Stimulated activated memory B cell treated with anti-CD40 and anti-IgM and Interleukin-4, amounts not matched to agents 10 μg/mL and 1 μg/mL and 100 μg/mL, for 72 hours (primary cell): ENCODE measurements around the gene SPPL2A.

Source experiments
- ATAC-seq: fragments of 150-1000 bp; cut with Tn5 transposase; 2 replicates; pipeline ENCODE4 v1.10.0; 2021
- H3K27ac Mint-ChIP-seq: one replicate; pipeline ENCODE4 v1.8.0; 2022; ENCODE audit warnings: mild to moderate bottlenecking, mixed read lengths
- H3K27me3 Mint-ChIP-seq: one replicate; pipeline ENCODE4 v1.8.0; 2022; ENCODE audit warnings: mixed read lengths
- H3K36me3 Mint-ChIP-seq: one replicate; pipeline ENCODE4 v1.8.0; 2022; ENCODE audit warnings: mixed read lengths
- H3K4me1 Mint-ChIP-seq: one replicate; pipeline ENCODE4 v1.8.0; 2022; ENCODE audit warnings: mixed read lengths
- H3K4me3 Mint-ChIP-seq: one replicate; pipeline ENCODE4 v1.8.0; 2022; ENCODE audit warnings: mild to moderate bottlenecking, moderate library complexity, mixed read lengths
- H3K9me3 Mint-ChIP-seq: one replicate; pipeline ENCODE4 v1.8.0; 2022; ENCODE audit warnings: mixed read lengths

Gene SPPL2A

DNA sequence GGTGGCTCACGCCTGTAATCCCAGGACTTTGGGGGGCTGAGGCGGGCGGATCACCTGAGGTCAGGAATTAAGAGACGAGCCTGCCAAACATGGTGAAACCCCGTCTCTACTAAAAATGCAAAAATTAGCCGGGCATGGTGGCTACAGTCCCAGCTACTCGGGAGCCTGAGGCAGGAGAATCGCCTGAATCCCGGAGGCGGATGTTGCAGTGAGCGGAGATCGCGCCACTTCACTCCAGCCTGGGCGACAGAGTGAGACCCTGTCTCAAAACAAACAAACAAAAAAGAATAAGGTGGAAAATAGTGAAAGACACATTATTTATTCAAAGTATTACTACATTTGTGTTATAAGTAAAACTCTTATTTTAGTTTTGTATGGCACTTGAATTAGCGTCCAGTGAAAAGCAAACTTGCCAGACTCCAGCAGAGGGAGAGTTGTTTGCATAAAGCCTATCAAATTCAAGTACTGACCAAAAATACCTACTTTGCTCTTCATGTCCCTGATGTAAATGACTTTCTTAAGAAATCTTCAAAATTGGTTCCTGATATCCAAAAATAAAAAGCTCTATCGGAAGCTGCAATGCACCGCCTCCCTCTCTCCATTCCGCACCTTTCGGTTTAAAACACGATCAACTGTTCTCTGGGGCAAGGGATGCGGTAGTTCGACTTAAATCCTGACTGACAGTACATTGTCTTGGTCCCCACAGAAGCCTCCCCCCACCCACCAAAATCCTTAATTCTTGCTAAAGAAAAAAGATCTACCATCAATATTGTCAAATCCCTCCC is 80.1 kb downstream of the SPPL2A start:
- no peak for ATAC-seq
- Mint-ChIP-seq H3K9me3 (no peaks in the 10 kb centered on the region), H3K36me3 (peaks cover 33% of the 10 kb centered on the region), H3K27ac (peak overlapping the region; percentile 99), H3K4me3 (peak overlapping the region; percentile 99), H3K27me3 (no peaks in the 10 kb centered on the region), H3K4me1 (peaks cover 60% of the 10 kb centered on the region)

DNA sequence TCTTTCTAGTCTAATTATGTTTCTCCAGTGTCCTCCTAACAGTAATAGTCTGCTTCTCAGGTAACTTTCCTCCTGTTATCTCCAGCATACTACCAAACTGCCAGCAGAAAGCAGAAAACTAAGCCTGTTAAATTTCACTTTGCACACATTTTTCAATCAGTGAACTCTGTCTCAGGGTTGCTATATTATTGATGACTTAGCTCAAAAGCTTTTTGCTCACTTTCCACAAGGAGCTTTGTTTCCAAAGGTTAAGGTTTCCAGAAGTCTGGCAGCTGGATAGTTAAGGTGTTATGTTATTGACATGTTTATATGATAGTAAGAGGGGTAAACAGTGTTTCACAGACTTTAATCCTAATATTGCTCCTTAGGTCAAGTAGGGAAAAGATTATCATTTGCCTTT is 84.0 kb downstream of the SPPL2A start:
- no peak for ATAC-seq
- Mint-ChIP-seq H3K27me3 (no peaks in the 10 kb centered on the region), H3K4me3 (no peak overlapping the region), H3K36me3 (peaks cover 39% of the 10 kb centered on the region), H3K4me1 (peaks cover 56% of the 10 kb centered on the region), H3K9me3 (no peaks in the 10 kb centered on the region), H3K27ac (peak overlapping the region; percentile 59)

- no peaks in the 10 kb centered on the region for H3K27me3 Mint-ChIP-seq
- H3K9me3 Mint-ChIP-seq, result no peaks in the 10 kb centered on the region
- H3K4me1 Mint-ChIP-seq, result peaks cover 32% of the 10 kb centered on the region
- no peak overlapping the region for H3K27ac Mint-ChIP-seq
- H3K4me3 Mint-ChIP-seq, result no peak overlapping the region
- peaks cover 22% of the 10 kb centered on the region for H3K36me3 Mint-ChIP-seq
- ATAC-seq, result no peak
Measured at GRCh38 chr15:50676799-50677483, 88.6 kb downstream of the SPPL2A start.

DNA sequence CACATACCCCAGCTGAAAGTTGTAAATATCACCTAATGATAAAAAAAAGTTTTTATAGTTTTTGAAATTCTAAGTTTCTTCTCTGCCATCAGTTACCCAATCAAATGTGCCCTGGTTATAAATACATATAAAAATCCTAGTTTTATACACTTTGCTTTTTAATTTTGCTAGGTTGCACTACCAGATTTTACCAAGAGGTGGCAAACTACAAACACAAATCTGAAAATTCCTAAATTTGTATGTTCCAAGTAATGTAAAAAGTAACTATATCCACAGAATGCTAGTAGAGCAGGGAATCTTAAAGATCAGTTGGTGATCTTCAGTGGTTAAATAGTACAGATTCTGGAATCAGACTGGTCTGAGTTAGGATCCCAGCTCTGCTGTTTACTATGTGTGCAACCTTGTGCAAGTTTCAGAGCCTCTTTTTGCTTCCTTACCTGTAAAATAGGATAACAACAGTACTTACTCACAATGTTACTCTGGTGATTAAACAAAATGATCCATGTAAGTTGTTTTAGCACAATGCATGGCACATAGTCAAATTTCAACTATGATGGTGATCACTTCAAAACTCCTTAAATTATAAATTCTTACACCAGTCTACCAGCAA is 89.9 kb downstream of the SPPL2A start:
- Mint-ChIP-seq H3K9me3 (no peaks in the 10 kb centered on the region), H3K27me3 (no peaks in the 10 kb centered on the region), H3K36me3 (peaks cover 12% of the 10 kb centered on the region), H3K27ac (no peak overlapping the region), H3K4me1 (peaks cover 25% of the 10 kb centered on the region), H3K4me3 (no peak overlapping the region)
- ATAC-seq, result no peak

DNA sequence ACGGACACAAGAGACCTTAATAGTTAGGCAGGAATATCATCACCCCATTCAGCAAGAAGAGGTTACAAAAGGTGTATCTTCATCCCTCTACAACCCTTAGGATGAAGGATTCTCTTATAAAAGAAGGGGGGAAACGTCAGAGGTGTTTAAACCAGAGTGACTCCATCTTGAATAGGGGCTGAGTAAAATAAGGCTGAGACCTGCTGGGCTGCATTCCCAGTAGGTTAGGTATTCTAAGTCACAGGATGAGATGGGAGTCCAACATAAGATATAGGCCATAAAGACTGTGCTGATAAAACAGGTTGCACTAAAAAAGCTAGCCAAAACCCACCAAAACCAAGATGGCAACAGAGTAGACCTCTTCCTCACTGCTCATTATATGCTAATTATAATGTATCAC is 95.4 kb downstream of the SPPL2A start:
- H3K9me3 Mint-ChIP-seq, result no peaks in the 10 kb centered on the region
- H3K4me3 Mint-ChIP-seq, result no peak overlapping the region
- no peak for ATAC-seq
- H3K27me3 Mint-ChIP-seq, result no peaks in the 10 kb centered on the region
- no peak overlapping the region for H3K27ac Mint-ChIP-seq
- peaks cover 16% of the 10 kb centered on the region for H3K4me1 Mint-ChIP-seq
- peaks cover 7% of the 10 kb centered on the region for H3K36me3 Mint-ChIP-seq

- no peaks in the 10 kb centered on the region for H3K9me3 Mint-ChIP-seq
- H3K4me3 Mint-ChIP-seq, result no peak overlapping the region
- ATAC-seq, result no peak
- H3K27ac Mint-ChIP-seq, result no peak overlapping the region
- H3K4me1 Mint-ChIP-seq, result peaks cover 11% of the 10 kb centered on the region
- H3K27me3 Mint-ChIP-seq, result no peaks in the 10 kb centered on the region
- peaks cover 6% of the 10 kb centered on the region for H3K36me3 Mint-ChIP-seq
Measured at GRCh38 chr15:50669611-50670010, 95.9 kb downstream of the SPPL2A start.

GRCh38 chr15:50665938-50666337 is 99.6 kb downstream of the SPPL2A start:
- Mint-ChIP-seq H3K4me1 (peaks cover 11% of the 10 kb centered on the region), H3K36me3 (peaks cover 14% of the 10 kb centered on the region), H3K27ac (peak overlapping the region; percentile 61), H3K9me3 (no peaks in the 10 kb centered on the region), H3K4me3 (no peak overlapping the region), H3K27me3 (no peaks in the 10 kb centered on the region)
- ATAC-seq, result no peak

GRCh38 chr15:50655555-50655954 is 110.0 kb downstream of the SPPL2A start:
- H3K27ac Mint-ChIP-seq, result peak overlapping the region; percentile 85

DNA sequence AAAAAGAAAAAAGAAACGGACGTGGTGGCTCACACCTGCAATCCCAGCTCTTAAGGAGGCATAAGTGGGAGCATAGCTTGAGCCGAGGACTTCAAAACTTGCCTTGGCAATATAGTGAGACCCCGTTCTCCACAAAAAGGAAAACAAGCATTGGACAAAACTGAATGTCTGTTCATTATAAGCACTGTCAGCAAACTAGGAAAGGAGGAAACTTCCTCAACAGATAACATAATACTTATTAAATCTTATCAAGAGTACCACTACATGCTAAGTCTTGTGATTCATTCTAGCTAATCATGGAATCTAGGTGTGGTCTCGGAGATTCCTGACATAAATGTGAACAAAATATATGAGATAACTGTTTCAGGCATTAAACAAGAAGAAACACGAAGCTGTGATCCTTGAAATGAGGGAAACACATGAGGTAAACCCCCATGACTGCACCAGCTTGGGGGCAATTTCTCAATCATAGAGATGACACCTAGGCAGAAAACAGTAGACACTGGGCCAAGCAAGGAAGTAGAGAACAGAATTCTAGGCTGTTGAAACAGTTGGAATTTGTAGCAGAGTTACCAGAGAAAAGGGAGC is 112.3 kb downstream of the SPPL2A start:
- no peaks in the 10 kb centered on the region for H3K27me3 Mint-ChIP-seq
- H3K9me3 Mint-ChIP-seq, result no peaks in the 10 kb centered on the region
- no peak overlapping the region for H3K4me3 Mint-ChIP-seq
- H3K4me1 Mint-ChIP-seq, result peaks cover 21% of the 10 kb centered on the region
- peaks cover 69% of the 10 kb centered on the region for H3K36me3 Mint-ChIP-seq
- no peak for ATAC-seq
- H3K27ac Mint-ChIP-seq, result peak overlapping the region; percentile 85

More at GRCh38 chr15:50655555-50655954, 110.0 kb downstream of the SPPL2A start:
- no peak for ATAC-seq
- Mint-ChIP-seq H3K27me3 (no peaks in the 10 kb centered on the region), H3K36me3 (peaks cover 64% of the 10 kb centered on the region), H3K4me3 (no peak overlapping the region), H3K4me1 (peaks cover 21% of the 10 kb centered on the region), H3K9me3 (no peaks in the 10 kb centered on the region)

DNA sequence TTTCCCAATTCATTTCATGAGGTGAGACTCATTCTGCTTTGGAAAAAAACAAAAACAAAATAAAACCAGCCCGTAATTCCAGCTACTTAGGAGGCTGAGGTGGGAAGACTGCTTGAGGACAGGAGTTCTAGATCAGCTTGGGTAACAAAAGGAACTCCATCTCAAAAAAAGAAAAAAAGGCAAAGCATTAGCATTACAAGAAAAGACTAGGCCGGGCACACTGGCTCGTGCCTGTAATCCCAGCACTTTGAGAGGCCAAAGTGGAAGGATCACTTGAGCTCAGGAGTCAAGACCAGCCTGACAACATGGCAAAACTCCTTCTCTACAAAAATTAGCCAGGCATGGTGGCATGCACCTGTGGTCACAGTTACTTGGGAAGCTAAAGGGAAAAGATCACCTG is 112.8 kb downstream of the SPPL2A start:
- Mint-ChIP-seq H3K27ac (no peak overlapping the region), H3K36me3 (peaks cover 67% of the 10 kb centered on the region), H3K4me1 (peaks cover 21% of the 10 kb centered on the region), H3K27me3 (no peaks in the 10 kb centered on the region), H3K9me3 (no peaks in the 10 kb centered on the region), H3K4me3 (no peak overlapping the region)
- ATAC-seq, result no peak
